ENCODE results near the gene UGT1A6.

DNA sequence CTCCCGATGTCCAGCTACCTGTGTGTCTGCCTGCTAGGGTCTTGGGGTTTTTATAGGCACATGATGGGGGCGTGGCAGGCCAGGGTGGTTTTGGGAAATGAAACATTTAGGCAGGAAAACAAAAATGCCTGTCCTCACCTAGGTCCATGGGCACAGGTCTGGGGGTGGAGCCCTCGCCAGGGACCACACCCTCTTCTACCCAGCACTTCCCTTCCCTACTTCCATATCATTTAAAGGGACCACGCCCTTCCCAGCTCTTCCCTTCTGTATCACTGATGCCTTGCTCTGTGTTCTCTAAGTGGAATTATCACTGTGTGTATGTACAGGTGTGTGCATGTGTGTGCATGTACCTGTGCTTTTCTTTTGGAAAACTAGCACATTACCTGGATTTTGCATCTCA, 73.7 kb downstream of the UGT1A6 start:
- no peak for TF ChIP-seq GATA2 (IDR thresholded peaks at IDR 0.05; ENCODE audit: low read depth, low read length)
- no peak for TF ChIP-seq GATA3 (IDR thresholded peaks at IDR 0.05; ENCODE audit: low read depth, low read length)

All from SH-SY5Y (cell line).